SK-N-SH (cell line): ENCODE data around the gene DOP1B. TPM values are rescaled to one million over a fixed set of nuclear protein-coding genes. Genes with fewer than 3 reads are reported as not detected.

Source experiments
- CTCF ChIA-PET: fragments of 300-600, 350-600 bp; formaldehyde crosslinking; extraction: SDS; loops from one replicate; lab custom pipeline; 2021; lab: Yijun Ruan, JAX
- POLR2A ChIA-PET: fragments of 350-600 bp; sonication (Branson Sonifier 250); formaldehyde crosslinking; extraction: SDS; loops from one replicate; lab custom pipeline; 2020; ENCODE audit warnings: antibody characterized with exemption, inconsistent platforms; lab: Yijun Ruan, JAX
- DNase-seq: peaks from one replicate; pipeline ENCODE4 v3.0.0; 2012
- H2AFZ ChIP-seq: fragments of 200-600 bp; sonication (generic); 2 replicates; pipeline ENCODE4 v1.8.1; 2016; ENCODE audit warnings: antibody characterized with exemption, mild to moderate bottlenecking, low read depth
- H3F3A ChIP-seq: fragments of 200-600 bp; sonication (generic); replicated peaks from 2 replicates; pipeline ENCODE3; 2016; ENCODE audit warnings: antibody characterized with exemption, mild to moderate bottlenecking; ENCODE audit not compliant: insufficient read depth
- H3K27ac ChIP-seq, 2 experiments: fragments of 200-500 bp in 1 of 2; fragments of 200-600 bp in 1 of 2; sonication (Bioruptor generic) in 1 of 2; sonication (generic), shearing (Covaris generic) in 1 of 2; 2 replicates each; pipeline versions ENCODE4 v1.5.1 to v1.6.1; 2014 to 2016; ENCODE audit warnings: low read depth in 2 of 2, inconsistent platforms in 1 of 2, low read length in 1 of 2, mild to moderate bottlenecking in 1 of 2, mixed read lengths in 1 of 2
- H3K27me3 ChIP-seq: fragments of 200-600 bp; sonication (generic), shearing (Covaris generic); 2 replicates; pipeline ENCODE4 v1.6.1; 2016; ENCODE audit warnings: mixed run types; ENCODE audit not compliant: insufficient read depth
- H3K36me3 ChIP-seq, 2 experiments: fragments of 200-500 bp in 1 of 2; fragments of 200-600 bp in 1 of 2; sonication (Bioruptor generic) in 1 of 2; sonication (generic) in 1 of 2; replicated peaks in 1 of 2; 2 replicates each; pipeline versions ENCODE3 to v1.5.1; 2014 to 2016; ENCODE audit warnings: low read length in 1 of 2, mild to moderate bottlenecking in 1 of 2; ENCODE audit not compliant: insufficient read depth in 2 of 2, control insufficient read depth in 1 of 2
- H3K4me1 ChIP-seq, 2 experiments: fragments of 200-500 bp in 1 of 2; fragments of 200-600 bp in 1 of 2; sonication (Bioruptor generic) in 1 of 2; sonication (generic), shearing (Covaris generic) in 1 of 2; 2 replicates each; pipeline versions ENCODE4 v1.5.1 to v1.6.1; 2014 to 2016; ENCODE audit warnings: low read depth in 1 of 2, low read length in 1 of 2, mixed run types in 1 of 2; ENCODE audit not compliant: insufficient read depth in 2 of 2, control insufficient read depth in 1 of 2
- H3K4me2 ChIP-seq: fragments of 200-600 bp; sonication (generic), shearing (Covaris generic); 2 replicates; pipeline ENCODE4 v1.6.1; 2017; ENCODE audit warnings: mixed run types
- H3K4me3 ChIP-seq, 2 experiments: fragments of 200-500 bp in 1 of 2; fragments of 200-600 bp in 1 of 2; sonication (Bioruptor generic) in 1 of 2; sonication (generic), shearing (Covaris generic) in 1 of 2; 2 replicates each; pipeline versions ENCODE4 v1.5.1 to v1.8.1; 2014 to 2016; ENCODE audit warnings: low read depth in 2 of 2, inconsistent platforms in 1 of 2, low read length in 1 of 2, mild to moderate bottlenecking in 1 of 2, mixed read lengths in 1 of 2, moderate library complexity in 1 of 2
- H3K79me2 ChIP-seq: fragments of 200-600 bp; sonication (generic); 2 replicates; pipeline ENCODE4 v1.8.1; 2017; ENCODE audit warnings: mild to moderate bottlenecking; ENCODE audit not compliant: insufficient read depth
- H3K9ac ChIP-seq: fragments of 200-600 bp; sonication (generic); 2 replicates; pipeline ENCODE4 v1.6.1; 2017; ENCODE audit warnings: mixed run types
- H3K9me2 ChIP-seq: fragments of 200-600 bp; sonication (generic); 2 replicates; pipeline ENCODE4 v1.6.1; 2017; ENCODE audit warnings: mixed run types
- H3K9me3 ChIP-seq: fragments of 200-600 bp; sonication (generic); 2 replicates; pipeline ENCODE4 v1.6.1; 2017; ENCODE audit warnings: mixed run types, mild to moderate bottlenecking, moderate library complexity
- H4K20me1 ChIP-seq: fragments of 200-600 bp; sonication (generic); 2 replicates; pipeline ENCODE4 v1.6.1; 2017; ENCODE audit warnings: mild to moderate bottlenecking, mixed run types; ENCODE audit not compliant: insufficient read depth
- CHD2 ChIP-seq: fragments of 150-350 bp; IDR thresholded peaks from 2 replicates; pipeline ENCODE4 v1.6.1; 2018; ENCODE audit warnings: low read length; ENCODE audit not compliant: partially characterized antibody
- CTCF ChIP-seq: fragments of 200-600 bp; sonication (generic); IDR thresholded peaks from 2 replicates; pipeline ENCODE4 v1.6.1; 2017; ENCODE audit warnings: antibody characterized with exemption, mild to moderate bottlenecking, moderate library complexity
- ELF1 ChIP-seq: IDR thresholded peaks from 2 replicates; pipeline ENCODE4 v1.4.0; 2012
- EP300 ChIP-seq, 2 experiments: IDR thresholded peaks; 2 replicates each; pipeline versions ENCODE4 v1.4.0 to v1.6.1; 2012; ENCODE audit warnings: borderline replicate concordance in 1 of 2, low read depth in 1 of 2, low read length in 1 of 2
- EZH2phosphoT487 ChIP-seq: fragments of 200-600 bp; sonication (generic); IDR thresholded peaks from 2 replicates; pipeline ENCODE4 v1.6.1; 2017; ENCODE audit warnings: low read depth, mixed run types, mild to moderate bottlenecking, antibody characterized with exemption, moderate library complexity, borderline replicate concordance
- FOSL2 ChIP-seq: IDR thresholded peaks from 2 replicates; pipeline ENCODE4 v1.4.0; 2012; ENCODE audit warnings: low read depth, mild to moderate bottlenecking, moderate library complexity, borderline replicate concordance
- GABPA ChIP-seq: IDR thresholded peaks from 2 replicates; pipeline ENCODE4 v1.4.0; 2012; ENCODE audit warnings: low read depth, mild to moderate bottlenecking
- GATA2 ChIP-seq: sonication (generic); formaldehyde crosslinking; IDR thresholded peaks from 2 replicates; pipeline ENCODE4 v1.5.0; 2020; ENCODE audit warnings: mild to moderate bottlenecking, missing genetic modification reagents
- JUND ChIP-seq: IDR thresholded peaks from 2 replicates; pipeline ENCODE4 v1.4.0; 2012
- MAX ChIP-seq: IDR thresholded peaks from 2 replicates; pipeline ENCODE4 v1.4.0; 2012; ENCODE audit warnings: low read depth
- NFIC ChIP-seq: IDR thresholded peaks from 2 replicates; pipeline ENCODE4 v1.4.0; 2012; ENCODE audit warnings: borderline replicate concordance
- NRF1 ChIP-seq: IDR thresholded peaks from 2 replicates; pipeline ENCODE4 v1.6.1; 2012; ENCODE audit warnings: low read depth, mild to moderate bottlenecking, low read length
- PBX3 ChIP-seq: IDR thresholded peaks from 2 replicates; pipeline ENCODE4; 2012
- RAD21 ChIP-seq: IDR thresholded peaks from 2 replicates; pipeline ENCODE4 v1.6.1; 2012; ENCODE audit warnings: mild to moderate bottlenecking, low read length
- SMC3 ChIP-seq: IDR thresholded peaks from 2 replicates; pipeline ENCODE4 v1.6.1; 2012; ENCODE audit warnings: low read depth, low read length, improper control_type of control experiment
- WGBS: methylation state at CpG from one replicate; pipeline ENCODE4 v1.1.6; 2017; ENCODE audit warnings: low lambda C conversion rate; 5-methylcytosine and 5-hydroxymethylcytosine counted together
- polyA plus RNA-seq, 3 experiments: library from polyadenylated mRNA; depleted of rRNA; stranded (reverse); fragments of >200 nt; gene quantifications; 2 replicates each; pipeline ENCODE4 v1.2.3, GENCODE V29; 2012

The DOP1B gene
- polyA plus RNA-seq, 1 of the 3 experiments (the other 2 are of a cell fraction): 4.9 TPM

GRCh38 chr21:36170823-36171222 is 14.2 kb downstream of the DOP1B start (continued):
- no peak for TF ChIP-seq MAX
- no peak for TF ChIP-seq SMC3
- TF ChIP-seq, all 33 proteins: peak for 0

GRCh38 chr21:36171336-36171735 is 14.7 kb downstream of the DOP1B start:
- H3F3A ChIP-seq: no peaks in the 10 kb centered on the region
- H3K36me3 ChIP-seq: peaks cover 0 to 11% of the 10 kb centered on the region in 2 experiments
- H4K20me1 ChIP-seq: no peaks in the 10 kb centered on the region
- no peak overlapping the region for H3K4me2 ChIP-seq
- no peaks in the 10 kb centered on the region for H3K9me3 ChIP-seq
- ChIA-PET POLR2A (no interaction called here), CTCF (interaction anchor here (1.4 kb wide), 1 partner anchor 8 kb away, joined by 4 read pairs; no protein-coding TSS in a partner anchor)
- no peak overlapping the region for H3K9ac ChIP-seq
- no peaks in the 10 kb centered on the region for H3K4me1 ChIP-seq
- TF ChIP-seq ELF1 (no peak), JUND (no peak), CTCF (no peak), FOSL2 (no peak), NRF1 (no peak), GATA2 (no peak), RAD21 (no peak), CHD2 (no peak), PBX3 (no peak), GABPA (no peak), NFIC (no peak), SMC3 (no peak), EZH2phosphoT487 (no peak), EP300 (IDR thresholded peaks at IDR 0.05; ENCODE audit: borderline replicate concordance in 1 of 2, low read depth in 1 of 2, low read length in 1 of 2) (no peak)
- no peak for DNase-seq
- no peak overlapping the region for H3K27ac ChIP-seq
- H2AFZ ChIP-seq: no peak overlapping the region
- H3K79me2 ChIP-seq: no peaks in the 10 kb centered on the region
- no peaks in the 10 kb centered on the region for H3K9me2 ChIP-seq
- H3K27me3 ChIP-seq: no peaks in the 10 kb centered on the region
- H3K4me3 ChIP-seq: no peak overlapping the region
- 82% methylated on average over 5 of the region's 5 CpGs for WGBS
